Stomach (tissue), 9 donors: ENCODE data around the gene COA3. TPM values are rescaled to one million over a fixed set of nuclear protein-coding genes. Genes with fewer than 3 reads are reported as not detected.
A peak's percentile ranks its signal among the peaks of the same experiment; 100 is the strongest.

Experiments used
- DNase-seq, 2 donors: peaks; one replicate each; pipeline versions ENCODE4 v3.0.0 to v3.0.0-alpha.2; 2013 to 2019
- H3K27ac ChIP-seq, 5 donors: fragments of 200-600 bp in 4 of 5; sonication (generic) in 4 of 5; one replicate each; pipeline ENCODE4 v1.5.1; 2013 to 2019; ENCODE audit warnings: mild to moderate bottlenecking in 1 of 5, moderate library complexity in 1 of 5
- H3K27me3 ChIP-seq, 3 donors: fragments of 200-600 bp; sonication (generic); one replicate each; pipeline ENCODE4 v1.5.1; 2017 to 2019; ENCODE audit warnings: mixed run types in 1 of 3
- H3K36me3 ChIP-seq, 4 donors: fragments of 200-600 bp; sonication (generic); 1 replicate in 3 of 4; 2 replicates in 1 of 4; pipeline ENCODE4 v1.5.1; 2016 to 2019
- H3K4me1 ChIP-seq, 4 donors: fragments of 200-600 bp; sonication (generic); one replicate each; pipeline ENCODE4 v1.5.1; 2016 to 2019
- H3K4me3 ChIP-seq, 4 donors: fragments of 200-600 bp; sonication (generic) in 3 of 4; one replicate each; pipeline ENCODE4 v1.5.1; 2016 to 2019; ENCODE audit warnings: mild to moderate bottlenecking in 1 of 4
- H3K9me3 ChIP-seq, 4 donors: fragments of 200-600 bp; sonication (generic); one replicate each; pipeline ENCODE4 v1.5.1; 2016 to 2019
- CTCF ChIP-seq, 7 experiments: fragments of 450-650 bp in 4 of 7; fragments of 200-600 bp in 3 of 7; sonication (generic) in 3 of 7; IDR thresholded peaks; one replicate each; pipeline ENCODE4 v1.5.1; 2016 to 2019; ENCODE audit warnings: antibody characterized with exemption in 7 of 7, control low read depth in 2 of 7, mild to moderate bottlenecking in 1 of 7
- EP300 ChIP-seq: sonication (generic); formaldehyde crosslinking; IDR thresholded peaks from one replicate; pipeline ENCODE4 v1.6.1; 2017; ENCODE audit warnings: antibody characterized with exemption
- POLR2A ChIP-seq, 4 donors: fragments of 450-650 bp; IDR thresholded peaks; one replicate each; pipeline ENCODE4 v1.6.1; 2016; ENCODE audit warnings: antibody characterized with exemption in 4 of 4, control low read depth in 2 of 4, mild to moderate bottlenecking in 1 of 4, moderate library complexity in 1 of 4
- POLR2AphosphoS5 ChIP-seq, 3 donors: sonication (generic); formaldehyde crosslinking; IDR thresholded peaks; one replicate each; pipeline ENCODE4 v1.6.1; 2016; ENCODE audit warnings: antibody characterized with exemption in 3 of 3
- WGBS, 5 donors: extraction: QIAGEN DNeasy Blood & Tissue Kit in 3 of 5; methylation state at CpG; one replicate each; pipeline versions ENCODE4 v1.1.5 to v1.1.7; 2013 to 2018; 5-methylcytosine and 5-hydroxymethylcytosine counted together
- intact Hi-C: fragments of 100-400 bp; cut with DNase I; formaldehyde crosslinking; loops from one replicate; pipeline ENCODE4 v1.15.1; 2023; ENCODE audit warnings: low total_unique reads
- polyA plus RNA-seq, 3 donors: library from polyadenylated mRNA; stranded (reverse); fragments of 200-250 nt; gene quantifications; one replicate each; pipeline ENCODE4 v1.2.3, GENCODE V29; 2013
- total RNA-seq, 5 donors: library from RNA; depleted of rRNA; stranded (reverse); fragments of >200 nt; gene quantifications; one replicate each; pipeline versions ENCODE4 v1.1.0 to v1.2.3, GENCODE V29; 2014 to 2016
- donor health status: healthy with polysubstance abuse.
- donor health status: Bipolar disorder and iron deficiency.
- donor health status: healthy.

The COA3 gene
- total and polyA plus RNA-seq, 8 donors = 22.2 to 268 (median 152) TPM

DNA sequence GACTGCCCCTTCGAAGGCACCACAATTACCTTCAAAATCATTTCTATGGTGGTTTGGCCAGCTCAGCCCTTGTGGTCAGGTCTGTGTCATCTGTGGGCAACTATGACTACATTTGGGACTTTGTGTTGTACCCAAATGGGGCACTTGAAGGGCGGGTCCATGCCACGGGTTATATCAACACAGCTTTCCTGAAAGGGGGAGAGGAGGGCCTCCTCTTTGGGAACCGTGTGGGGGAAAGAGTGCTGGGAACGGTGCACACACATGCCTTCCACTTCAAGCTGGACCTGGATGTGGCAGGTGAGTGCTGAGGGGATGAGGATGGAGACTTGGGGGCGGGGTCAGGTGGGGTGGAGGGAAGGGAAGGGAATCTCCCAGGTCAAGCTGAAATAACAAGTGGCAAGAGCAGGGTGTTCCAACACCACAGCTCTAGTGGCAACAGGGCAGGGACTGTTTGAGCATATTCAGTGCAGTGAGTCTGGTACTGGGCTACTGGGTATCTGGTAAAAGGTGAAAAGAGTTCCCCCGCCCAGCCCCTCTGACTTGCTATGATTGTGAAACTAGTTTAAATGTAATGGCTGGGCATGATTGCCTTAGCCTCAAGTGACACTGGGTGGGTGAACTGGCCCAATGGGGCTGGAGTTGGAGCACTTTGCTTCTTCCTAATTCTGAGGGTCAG is 47.6 kb upstream of the COA3 start:
- WGBS, 5 donors = 51 to 70% (median 61%) methylated on average over 7 of the region's 7 CpGs
- Histone ChIP-seq H3K36me3 (peaks cover 31 to 53% (median 50%) of the 10 kb centered on the region in 4 donors), H3K27me3 (no peaks in the 10 kb centered on the region), H3K9me3 (no peaks in the 10 kb centered on the region), H3K4me3 (no peak overlapping the region), H3K4me1 (peaks cover 13 to 56% (median 37%) of the 10 kb centered on the region in 4 donors), H3K27ac (peak overlapping the region in 4 of 5 donors; percentile 8 to 49 (median 44))
- TF ChIP-seq POLR2AphosphoS5 (IDR thresholded peaks at IDR 0.05) (no peak), POLR2A (IDR thresholded peaks at IDR 0.05) (no peak), EP300 (no peak), CTCF (IDR thresholded peaks at IDR 0.05) (no peak)
- no peak for DNase-seq
- intact Hi-C loops = loop anchor here (5.0 kb wide), 1 partner anchor 96 kb away; no protein-coding TSS in a partner anchor

DNA sequence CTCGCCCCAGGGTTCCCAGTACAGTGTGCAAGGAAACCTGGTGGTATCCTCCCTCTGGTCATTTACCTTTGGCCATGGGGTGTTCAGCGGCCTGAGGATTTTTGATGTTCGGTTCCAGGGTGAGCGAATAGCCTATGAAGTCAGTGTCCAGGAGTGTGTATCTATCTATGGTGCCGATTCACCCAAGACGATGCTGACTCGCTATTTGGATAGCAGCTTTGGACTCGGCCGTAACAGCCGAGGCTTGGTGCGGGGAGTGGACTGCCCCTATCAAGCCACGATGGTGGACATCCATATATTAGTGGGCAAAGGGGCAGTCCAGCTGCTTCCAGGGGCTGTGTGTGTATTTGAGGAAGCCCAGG is 47.0 kb upstream of the COA3 start:
- WGBS, 5 donors = 85 to 96% (median 89%) methylated on average over 5 to 12 of the region's 12 CpGs
- intact Hi-C loops = loop anchor here (5.0 kb wide), 1 partner anchor 97 kb away; no protein-coding TSS in a partner anchor
- peak overlapping the region in 4 of 5 donors; percentile 8 to 49 (median 44) for H3K27ac ChIP-seq

DNA sequence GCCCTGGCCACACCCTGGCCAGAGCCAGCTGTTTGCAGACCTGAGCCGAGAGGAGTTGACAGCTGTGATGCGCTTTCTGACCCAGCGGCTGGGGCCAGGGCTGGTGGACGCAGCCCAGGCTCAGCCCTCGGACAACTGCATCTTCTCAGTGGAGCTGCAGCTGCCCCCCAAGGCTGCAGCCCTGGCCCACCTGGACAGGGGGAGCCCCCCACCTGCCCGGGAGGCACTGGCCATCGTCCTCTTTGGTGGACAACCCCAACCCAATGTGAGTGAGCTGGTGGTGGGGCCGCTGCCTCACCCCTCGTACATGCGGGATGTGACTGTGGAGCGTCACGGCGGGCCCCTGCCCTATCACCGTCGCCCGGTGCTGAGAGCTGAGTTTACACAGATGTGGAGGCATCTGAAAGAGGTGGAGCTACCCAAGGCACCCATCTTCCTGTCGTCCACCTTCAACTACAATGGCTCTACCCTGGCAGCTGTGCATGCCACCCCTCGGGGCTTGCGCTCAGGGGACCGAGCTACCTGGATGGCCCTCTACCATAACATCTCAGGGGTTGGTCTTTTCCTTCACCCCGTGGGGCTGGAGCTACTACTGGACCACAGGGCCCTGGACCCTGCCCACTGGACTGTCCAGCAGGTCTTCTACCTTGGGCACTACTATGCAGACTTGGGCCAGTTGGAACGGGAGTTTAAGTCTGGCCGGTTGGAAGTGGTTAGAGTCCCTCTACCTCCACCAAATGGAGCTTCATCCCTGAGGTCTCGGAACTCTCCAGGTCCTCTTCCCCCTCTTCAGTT is 46.5 kb upstream of the COA3 start:
- no peaks in the 10 kb centered on the region for H3K27me3 ChIP-seq
- H3K9me3 ChIP-seq = no peaks in the 10 kb centered on the region
- TF ChIP-seq EP300 (no peak), CTCF (IDR thresholded peaks at IDR 0.05) (no peak)
- H3K4me3 ChIP-seq = no peak overlapping the region
- peaks cover 42 to 64% (median 61%) of the 10 kb centered on the region in 4 donors for H3K36me3 ChIP-seq
- no peak for DNase-seq
- intact Hi-C loops = loop anchor here (5.0 kb wide), 2 partner anchors 87 to 97 kb away; no protein-coding TSS in a partner anchor
- peak overlapping the region in 1 of 5 donors; percentile 38 for H3K27ac ChIP-seq
- H3K4me1 ChIP-seq = peaks cover 10 to 45% (median 29%) of the 10 kb centered on the region in 4 donors
- 88 to 95% (median 91%) methylated on average over 13 to 24 of the region's 24 CpGs for WGBS, 5 donors

More for the DNA sequence above, 47.0 kb upstream of the COA3 start:
- DNase-seq = no peak
- Histone ChIP-seq H3K9me3 (no peaks in the 10 kb centered on the region), H3K4me3 (no peak overlapping the region), H3K4me1 (peaks cover 13 to 51% (median 35%) of the 10 kb centered on the region in 4 donors), H3K27me3 (no peaks in the 10 kb centered on the region), H3K36me3 (peaks cover 36 to 58% (median 56%) of the 10 kb centered on the region in 4 donors)
- TF ChIP-seq CTCF (IDR thresholded peaks at IDR 0.05) (no peak), POLR2A (IDR thresholded peaks at IDR 0.05) (no peak), EP300 (no peak), POLR2AphosphoS5 (IDR thresholded peaks at IDR 0.05) (no peak)

- Histone ChIP-seq H3K27ac (peak within 1 kb of the TSS in 1 of 5 donors; percentile 60), H3K4me3 (no peak within 1 kb of the TSS), H3K27me3 (no peaks in the 10 kb centered on the region), H3K4me1 (peaks cover 5 to 38% (median 22%) of the 10 kb centered on the region in 4 donors), H3K9me3 (no peaks in the 10 kb centered on the region), H3K36me3 (peaks cover 48 to 71% (median 68%) of the 10 kb centered on the region in 4 donors)
- 70 to 86% (median 78%) methylated on average over 4 of the region's 4 CpGs for WGBS, 5 donors
- DNase-seq = no peak
- intact Hi-C loops = loop anchor here (5.0 kb wide), 1 partner anchor 88 kb away; no protein-coding TSS in a partner anchor
- TF ChIP-seq EP300 (no peak), CTCF (IDR thresholded peaks at IDR 0.05) (no peak), POLR2AphosphoS5 (IDR thresholded peaks at IDR 0.05) (no peak), POLR2A (IDR thresholded peaks at IDR 0.05) (no peak)
Observed at GRCh38 chr17:42844271-42844670, 45.8 kb upstream of the COA3 start, which contains the start of gene AOC2. AOC2 (plus strand) TSS chr17:42844580; CDS start chr17:42844627, 47 bp downstream.
